GM12878 (cell line): ENCODE measurements around the gene PRAMEF26. TPM values are rescaled to one million over a fixed set of nuclear protein-coding genes. Genes with fewer than 3 reads are reported as not detected.
"Not testable (repeated sequence)": the region's sequence is repeated elsewhere in the genome, so short reads cannot be mapped to it uniquely, and the experiment has no call there.

Source experiments
- ATAC-seq: fragments of 200-7000 bp; cut with Tn5 transposase; 3 replicates; pipeline ENCODE4 v1.9.1; 2020; ENCODE audit warnings: mild to moderate bottlenecking, moderate library complexity
- BruUV-seq: library from RNA; stranded (reverse); fragments of 400-500 nt; replicated peaks from 2 replicates; lab custom pipeline; 2021; lab: Mats Ljungman, UMichigan
- CTCF ChIA-PET: fragments of 300-600 bp; sonication (Branson Sonifier 250); formaldehyde crosslinking; extraction: SDS; loops from one replicate; lab custom pipeline; 2021; ENCODE audit warnings: inconsistent platforms; lab: Yijun Ruan, JAX
- POLR2A ChIA-PET: fragments of 350-600 bp; formaldehyde crosslinking; extraction: SDS; loops from one replicate; lab custom pipeline; 2021; ENCODE audit warnings: inconsistent platforms; lab: Charles Lee
- RAD21 ChIA-PET: fragments of 300-600 bp; sonication (Branson Sonifier 250); formaldehyde crosslinking; loops from one replicate; lab custom pipeline; 2023; ENCODE audit warnings: antibody characterized with exemption; ENCODE audit not compliant: unreplicated experiment; lab: Charles Lee
- SMC1A ChIA-PET: fragments of 300-600 bp; sonication (Branson Sonifier 250); formaldehyde crosslinking; loops from one replicate; lab custom pipeline; 2023; ENCODE audit not compliant: unreplicated experiment, uncharacterized antibody; lab: Charles Lee
- DNase-seq: peaks from one replicate; pipeline ENCODE4 v3.0.0-alpha.2; 2011; ENCODE audit warnings: low read depth, low spot score
- FAIRE-seq: peaks from 3 replicates; lab custom pipeline; 2011; peaks lifted over from hg19 to GRCh38; lab: Jason Lieb, UNC
- H2AFZ ChIP-seq: 2 replicates; pipeline ENCODE4 v1.6.0; 2011; ENCODE audit warnings: low read depth, low read length, control low read depth; ENCODE audit not compliant: control insufficient read depth
- H3K27ac ChIP-seq: 2 replicates; pipeline ENCODE4 v1.5.1; 2011; ENCODE audit warnings: control low read depth; ENCODE audit not compliant: control insufficient read depth, insufficient read depth
- H3K27me3 ChIP-seq, 2 experiments: replicated peaks in 1 of 2; 2 replicates each; pipeline versions ENCODE4 v1.6.0 to v1.6.1; 2011; ENCODE audit warnings: low read length in 1 of 2; ENCODE audit not compliant: control insufficient read depth in 2 of 2, insufficient read depth in 2 of 2
- H3K36me3 ChIP-seq, 2 experiments: 2 replicates each; pipeline ENCODE4 v1.5.1; 2011; ENCODE audit warnings: low read length in 1 of 2; ENCODE audit not compliant: control insufficient read depth in 2 of 2, insufficient read depth in 2 of 2
- H3K4me1 ChIP-seq: 2 replicates; pipeline ENCODE4 v1.6.1; 2011; ENCODE audit warnings: mild to moderate bottlenecking, low read length, moderate library complexity, mixed read lengths; ENCODE audit not compliant: control insufficient read depth, insufficient read depth
- H3K4me2 ChIP-seq: 2 replicates; pipeline ENCODE4 v1.6.0; 2011; ENCODE audit warnings: control low read depth; ENCODE audit not compliant: control insufficient read depth, insufficient read depth
- H3K4me3 ChIP-seq: fragments of 200-600 bp; sonication (generic); 2 replicates; pipeline ENCODE4 v1.5.1; 2016
- H3K79me2 ChIP-seq: 2 replicates; pipeline ENCODE4 v1.6.0; 2011; ENCODE audit warnings: low read length; ENCODE audit not compliant: control insufficient read depth, insufficient read depth
- H3K9ac ChIP-seq: 2 replicates; pipeline ENCODE4 v1.8.0; 2011; ENCODE audit warnings: low read length, control low read depth, mixed read lengths; ENCODE audit not compliant: control insufficient read depth, insufficient read depth
- H3K9me3 ChIP-seq: replicated peaks from 3 replicates; pipeline ENCODE4 v1.5.1; 2011; ENCODE audit warnings: mild to moderate bottlenecking, low read length; ENCODE audit not compliant: control insufficient read depth, insufficient read depth
- H4K20me1 ChIP-seq: 2 replicates; pipeline ENCODE4 v1.6.0; 2011; ENCODE audit not compliant: control insufficient read depth, insufficient read depth
- WGBS: methylation state at CpG from one replicate; pipeline ENCODE4 v1.1.6; 2016; ENCODE audit warnings: low lambda C conversion rate; ENCODE audit not compliant: insufficient replicate concordance, insufficient coverage; ENCODE audit errors: missing lambda C conversion rate; 5-methylcytosine and 5-hydroxymethylcytosine counted together
- in situ Hi-C: fragments of 300-500 bp; cut with MboI; formaldehyde crosslinking; loops from 9 replicates; pipeline ENCODE4 v1.14.3; 2018; ENCODE audit warnings: mixed read lengths
- intact Hi-C: fragments of 100-400 bp; cut with micrococcal nuclease; formaldehyde crosslinking; loops from one replicate; pipeline ENCODE4 v1.14.2; 2022; ENCODE audit not compliant: unreplicated experiment
- polyA plus RNA-seq, 11 experiments: library from polyadenylated mRNA; depleted of rRNA in 4 of 11; unstranded in 6 of 11; stranded (reverse) in 5 of 11; fragments of >200 nt; fragmentation: Nextera tagmentation in 4 of 11; fragmentation: Illumina TruSeq in 1 of 11; extraction: Ambion mirVana in 4 of 11; extraction: Trizol in 1 of 11; gene quantifications; 1 replicate in 1 of 11; 2 replicates in 10 of 11; pipeline versions ENCODE4 v1.2.1 to v1.2.3, GENCODE V29; 2011 to 2016; ENCODE audit warnings: inconsistent platforms in 2 of 11, missing spikeins in 2 of 11, low read depth in 1 of 11
- total RNA-seq, 4 experiments: library from RNA; depleted of rRNA in 3 of 4; stranded (reverse); fragments of >200 nt in 3 of 4; fragmentation: Illumina TruSeq in 1 of 4; extraction: Trizol in 1 of 4; gene quantifications; 2 replicates each; pipeline versions ENCODE4 v1.2.1 to v1.2.3, GENCODE V29; 2013 to 2021

The PRAMEF26 gene
- total and polyA plus RNA-seq, 10 of the 15 experiments (the other 5 are each of a cell fraction or from before 2014, with no cell fraction given): not detected

- H3K36me3 ChIP-seq, H3K4me3 ChIP-seq, ATAC-seq, FAIRE-seq, in situ Hi-C loops, H3K4me2 ChIP-seq, H3K9ac ChIP-seq, H2AFZ ChIP-seq, H3K79me2 ChIP-seq, H3K4me1 ChIP-seq, CTCF ChIA-PET, H3K27me3 ChIP-seq, intact Hi-C loops, H3K27ac ChIP-seq, POLR2A ChIA-PET, SMC1A ChIA-PET, BruUV-seq, RAD21 ChIA-PET, H3K9me3 ChIP-seq, DNase-seq, H4K20me1 ChIP-seq: not testable (repeated sequence)
- no CpG with 5 or more reads among the region's 8 CpGs for WGBS
Observed at GRCh38 chr1:13165531-13165930, 9.7 kb upstream of the PRAMEF26 start, which contains the start of gene HNRNPCL4. TSS of gene HNRNPCL4 (minus strand) at chr1:13165631. CDS start at chr1:13165467, 164 bp downstream.

- ATAC-seq, H3K36me3 ChIP-seq, H2AFZ ChIP-seq, H3K27ac ChIP-seq, H3K4me1 ChIP-seq, H3K79me2 ChIP-seq, SMC1A ChIA-PET, RAD21 ChIA-PET, BruUV-seq, H3K4me3 ChIP-seq, H3K9me3 ChIP-seq, H4K20me1 ChIP-seq, in situ Hi-C loops, FAIRE-seq, DNase-seq, H3K9ac ChIP-seq, intact Hi-C loops, CTCF ChIA-PET, H3K4me2 ChIP-seq, H3K27me3 ChIP-seq, POLR2A ChIA-PET: not testable (repeated sequence)
- WGBS: 44% methylated on average over 6 of the region's 6 CpGs
Observed at GRCh38 chr1:13116754-13117153, 39.1 kb downstream of the PRAMEF26 start, which contains the start of gene HNRNPCL2. TSS of gene HNRNPCL2 (minus strand) at chr1:13116854. CDS start at chr1:13116400, 454 bp downstream.

Other genes starting within 250 kb of the PRAMEF26 start
Only the 7 nearest of the 17 such genes appear.
- not detected in 2 replicates for gene HNRNPCL3, start 95.2 kb downstream of the PRAMEF26 start, total RNA-seq (2014; rRNA removed)
- gene HNRNPCL3, start 95.2 kb downstream of the PRAMEF26 start, total RNA-seq (2014; rRNA removed; fragmentation: Illumina TruSeq; extraction: Trizol): not detected in 2 replicates
- gene HNRNPCL3, start 95.2 kb downstream of the PRAMEF26 start, total RNA-seq (2021): not detected in 2 replicates
- not detected in 2 replicates for gene HNRNPCL3, start 95.2 kb downstream of the PRAMEF26 start, polyA plus RNA-seq (2011; rRNA removed)
- not detected in 2 replicates for gene HNRNPCL3, start 95.2 kb downstream of the PRAMEF26 start, polyA plus RNA-seq (2014; fragmentation: Illumina TruSeq; extraction: Trizol)
- gene HNRNPCL3, start 95.2 kb downstream of the PRAMEF26 start, polyA plus RNA-seq (2014; fragmentation: Nextera tagmentation; extraction: Ambion mirVana): not detected
- not detected in 2 replicates for gene HNRNPCL3, start 95.2 kb downstream of the PRAMEF26 start, polyA plus RNA-seq (2014; rRNA removed)
- gene HNRNPCL3, start 95.2 kb downstream of the PRAMEF26 start, polyA plus RNA-seq (2016; fragmentation: Nextera tagmentation; extraction: Ambion mirVana): not detected
- not detected in 2 replicates for gene PRAMEF25, start 85.2 kb downstream of the PRAMEF26 start, total RNA-seq (2014; rRNA removed)
- gene PRAMEF25, start 85.2 kb downstream of the PRAMEF26 start, total RNA-seq (2014; rRNA removed; fragmentation: Illumina TruSeq; extraction: Trizol): not detected in 2 replicates
- gene PRAMEF25, start 85.2 kb downstream of the PRAMEF26 start, total RNA-seq (2021): not detected in 2 replicates
- not detected in 2 replicates for gene PRAMEF25, start 85.2 kb downstream of the PRAMEF26 start, polyA plus RNA-seq (2011; rRNA removed)
- gene PRAMEF25, start 85.2 kb downstream of the PRAMEF26 start, polyA plus RNA-seq (2014; fragmentation: Illumina TruSeq; extraction: Trizol): not detected in 2 replicates
- not detected for gene PRAMEF25, start 85.2 kb downstream of the PRAMEF26 start, polyA plus RNA-seq (2014; fragmentation: Nextera tagmentation; extraction: Ambion mirVana)
- not detected in 2 replicates for gene PRAMEF25, start 85.2 kb downstream of the PRAMEF26 start, polyA plus RNA-seq (2014; rRNA removed)
- not detected for gene PRAMEF25, start 85.2 kb downstream of the PRAMEF26 start, polyA plus RNA-seq (2016; fragmentation: Nextera tagmentation; extraction: Ambion mirVana)
- gene HNRNPCL2, start 39.2 kb downstream of the PRAMEF26 start, total RNA-seq (2014; rRNA removed): not detected in 2 replicates
- not detected in 2 replicates for gene HNRNPCL2, start 39.2 kb downstream of the PRAMEF26 start, total RNA-seq (2014; rRNA removed; fragmentation: Illumina TruSeq; extraction: Trizol)
- not detected in 2 replicates for gene HNRNPCL2, start 39.2 kb downstream of the PRAMEF26 start, total RNA-seq (2021)
- gene HNRNPCL2, start 39.2 kb downstream of the PRAMEF26 start, polyA plus RNA-seq (2011; rRNA removed): not detected in 2 replicates
- not detected in 2 replicates for gene HNRNPCL2, start 39.2 kb downstream of the PRAMEF26 start, polyA plus RNA-seq (2014; fragmentation: Illumina TruSeq; extraction: Trizol)
- gene HNRNPCL2, start 39.2 kb downstream of the PRAMEF26 start, polyA plus RNA-seq (2014; fragmentation: Nextera tagmentation; extraction: Ambion mirVana): not detected
- gene HNRNPCL2, start 39.2 kb downstream of the PRAMEF26 start, polyA plus RNA-seq (2014; rRNA removed): not detected in 2 replicates
- not detected for gene HNRNPCL2, start 39.2 kb downstream of the PRAMEF26 start, polyA plus RNA-seq (2016; fragmentation: Nextera tagmentation; extraction: Ambion mirVana)
- gene HNRNPCL4, start 9.6 kb upstream of the PRAMEF26 start, total RNA-seq (2014; rRNA removed): not detected in 2 replicates
- not detected in 2 replicates for gene HNRNPCL4, start 9.6 kb upstream of the PRAMEF26 start, total RNA-seq (2014; rRNA removed; fragmentation: Illumina TruSeq; extraction: Trizol)
- gene HNRNPCL4, start 9.6 kb upstream of the PRAMEF26 start, total RNA-seq (2021): not detected in 2 replicates
- gene HNRNPCL4, start 9.6 kb upstream of the PRAMEF26 start, polyA plus RNA-seq (2011; rRNA removed): 0.08 TPM in 1 of 2 replicates, not detected in the other
- not detected in 2 replicates for gene HNRNPCL4, start 9.6 kb upstream of the PRAMEF26 start, polyA plus RNA-seq (2014; fragmentation: Illumina TruSeq; extraction: Trizol)
- gene HNRNPCL4, start 9.6 kb upstream of the PRAMEF26 start, polyA plus RNA-seq (2014; fragmentation: Nextera tagmentation; extraction: Ambion mirVana): not detected
- gene HNRNPCL4, start 9.6 kb upstream of the PRAMEF26 start, polyA plus RNA-seq (2014; rRNA removed): not detected in 2 replicates
- not detected for gene HNRNPCL4, start 9.6 kb upstream of the PRAMEF26 start, polyA plus RNA-seq (2016; fragmentation: Nextera tagmentation; extraction: Ambion mirVana)
- not detected in 2 replicates for gene PRAMEF9, start 15.8 kb upstream of the PRAMEF26 start, total RNA-seq (2014; rRNA removed)
- not detected in 2 replicates for gene PRAMEF9, start 15.8 kb upstream of the PRAMEF26 start, total RNA-seq (2014; rRNA removed; fragmentation: Illumina TruSeq; extraction: Trizol)
- not detected in 2 replicates for gene PRAMEF9, start 15.8 kb upstream of the PRAMEF26 start, total RNA-seq (2021)
- not detected in 2 replicates for gene PRAMEF9, start 15.8 kb upstream of the PRAMEF26 start, polyA plus RNA-seq (2011; rRNA removed)
- gene PRAMEF9, start 15.8 kb upstream of the PRAMEF26 start, polyA plus RNA-seq (2014; fragmentation: Illumina TruSeq; extraction: Trizol): not detected in 2 replicates
- gene PRAMEF9, start 15.8 kb upstream of the PRAMEF26 start, polyA plus RNA-seq (2014; fragmentation: Nextera tagmentation; extraction: Ambion mirVana): not detected
- gene PRAMEF9, start 15.8 kb upstream of the PRAMEF26 start, polyA plus RNA-seq (2014; rRNA removed): not detected in 2 replicates
- gene PRAMEF9, start 15.8 kb upstream of the PRAMEF26 start, polyA plus RNA-seq (2016; fragmentation: Nextera tagmentation; extraction: Ambion mirVana): not detected
- gene PRAMEF13, start 45.4 kb upstream of the PRAMEF26 start, total RNA-seq (2014; rRNA removed): not detected in 2 replicates
- gene PRAMEF13, start 45.4 kb upstream of the PRAMEF26 start, total RNA-seq (2014; rRNA removed; fragmentation: Illumina TruSeq; extraction: Trizol): not detected in 2 replicates
- gene PRAMEF13, start 45.4 kb upstream of the PRAMEF26 start, total RNA-seq (2021): not detected in 2 replicates
- gene PRAMEF13, start 45.4 kb upstream of the PRAMEF26 start, polyA plus RNA-seq (2011; rRNA removed): not detected in 2 replicates
- not detected in 2 replicates for gene PRAMEF13, start 45.4 kb upstream of the PRAMEF26 start, polyA plus RNA-seq (2014; fragmentation: Illumina TruSeq; extraction: Trizol)
- gene PRAMEF13, start 45.4 kb upstream of the PRAMEF26 start, polyA plus RNA-seq (2014; fragmentation: Nextera tagmentation; extraction: Ambion mirVana): not detected
- gene PRAMEF13, start 45.4 kb upstream of the PRAMEF26 start, polyA plus RNA-seq (2014; rRNA removed): not detected in 2 replicates
- not detected for gene PRAMEF13, start 45.4 kb upstream of the PRAMEF26 start, polyA plus RNA-seq (2016; fragmentation: Nextera tagmentation; extraction: Ambion mirVana)
- not detected in 2 replicates for gene PRAMEF18, start 70.1 kb upstream of the PRAMEF26 start, total RNA-seq (2014; rRNA removed)
- gene PRAMEF18, start 70.1 kb upstream of the PRAMEF26 start, total RNA-seq (2014; rRNA removed; fragmentation: Illumina TruSeq; extraction: Trizol): not detected in 2 replicates
- not detected in 2 replicates for gene PRAMEF18, start 70.1 kb upstream of the PRAMEF26 start, total RNA-seq (2021)
- not detected in 2 replicates for gene PRAMEF18, start 70.1 kb upstream of the PRAMEF26 start, polyA plus RNA-seq (2011; rRNA removed)
- not detected in 2 replicates for gene PRAMEF18, start 70.1 kb upstream of the PRAMEF26 start, polyA plus RNA-seq (2014; fragmentation: Illumina TruSeq; extraction: Trizol)
- not detected for gene PRAMEF18, start 70.1 kb upstream of the PRAMEF26 start, polyA plus RNA-seq (2014; fragmentation: Nextera tagmentation; extraction: Ambion mirVana)
- not detected in 2 replicates for gene PRAMEF18, start 70.1 kb upstream of the PRAMEF26 start, polyA plus RNA-seq (2014; rRNA removed)
- not detected for gene PRAMEF18, start 70.1 kb upstream of the PRAMEF26 start, polyA plus RNA-seq (2016; fragmentation: Nextera tagmentation; extraction: Ambion mirVana)